HCT116 (cell line): ENCODE measurements around the gene IL1RAPL2. TPM values are rescaled to one million over a fixed set of nuclear protein-coding genes. Genes with fewer than 3 reads are reported as not detected.

Experiments
- ATAC-seq: fragments of 200-7000 bp; cut with Tn5 transposase; 2 replicates; pipeline ENCODE4 v1.9.1; 2020; ENCODE audit warnings: mild to moderate bottlenecking, moderate library complexity
- BruUV-seq: library from RNA; stranded (reverse); fragments of 400-500 nt; replicated peaks from 2 replicates; lab custom pipeline; 2021; lab: Mats Ljungman, UMichigan
- CTCF ChIA-PET: fragments of 300-600 bp; sonication (Branson Sonifier 250); formaldehyde crosslinking; loops from one replicate; lab custom pipeline; 2021; ENCODE audit warnings: antibody characterized with exemption; lab: Charles Lee
- POLR2A ChIA-PET: fragments of 300-600, 350-600 bp; sonication (Branson Sonifier 250); formaldehyde crosslinking; loops from one replicate; lab custom pipeline; 2021; ENCODE audit warnings: antibody characterized with exemption; lab: Charles Lee
- RAD21 ChIA-PET, 2 experiments: fragments of 300-600 bp; sonication (Branson Sonifier 250); formaldehyde crosslinking; loops; one replicate each; lab custom pipeline; 2023; ENCODE audit warnings: low total read pairs in 2 of 2; ENCODE audit not compliant: uncharacterized antibody in 2 of 2, unreplicated experiment in 2 of 2, low non-redundant PET in 1 of 2; lab: Charles Lee
- DNase-seq: peaks from one replicate; pipeline ENCODE4 v3.0.0-alpha.2; 2010; ENCODE audit warnings: low read depth, low spot score
- H2AFZ ChIP-seq: fragments of 200-600 bp; shearing (Covaris generic), sonication (generic); 2 replicates; pipeline ENCODE4 v1.6.1; 2017; ENCODE audit warnings: low read depth, mixed run types, mixed read lengths, antibody characterized with exemption, low read length; ENCODE audit not compliant: poor library complexity, severe bottlenecking
- H3K27ac ChIP-seq: 2 replicates; pipeline ENCODE4 v1.5.1; 2012; ENCODE audit warnings: low read depth, low read length
- H3K27me3 ChIP-seq: fragments of 200-600 bp; sonication (generic); 2 replicates; pipeline ENCODE4 v1.6.1; 2016; ENCODE audit warnings: mixed run types, low read length, mixed read lengths; ENCODE audit not compliant: insufficient read depth
- H3K36me3 ChIP-seq, 2 experiments: fragments of 200-500 bp in 1 of 2; fragments of 200-600 bp in 1 of 2; sonication (Bioruptor generic) in 1 of 2; sonication (generic) in 1 of 2; 2 replicates each; pipeline versions ENCODE4 v1.5.1 to v1.6.1; 2014 to 2016; ENCODE audit warnings: low read length in 2 of 2, inconsistent platforms in 1 of 2, mixed read lengths in 1 of 2, mixed run types in 1 of 2; ENCODE audit not compliant: insufficient read depth in 2 of 2, control insufficient read depth in 1 of 2
- H3K4me1 ChIP-seq, 2 experiments: fragments of 200-600 bp in 1 of 2; sonication (generic) in 1 of 2; 2 replicates each; pipeline versions ENCODE4 v1.5.1 to v1.6.1; 2012 to 2017; ENCODE audit warnings: low read length in 2 of 2, inconsistent platforms in 1 of 2, mild to moderate bottlenecking in 1 of 2, mixed read lengths in 1 of 2, mixed run types in 1 of 2, moderate library complexity in 1 of 2; ENCODE audit not compliant: insufficient read depth in 2 of 2, control insufficient read depth in 1 of 2
- H3K4me2 ChIP-seq: fragments of 200-600 bp; sonication (generic); 2 replicates; pipeline ENCODE4 v1.6.1; 2017; ENCODE audit warnings: mixed run types, low read length, mixed read lengths
- H3K4me3 ChIP-seq, 2 experiments: fragments of 200-600 bp in 1 of 2; sonication (generic) in 1 of 2; replicated peaks in 1 of 2; 2 replicates each; pipeline ENCODE4 v1.5.1; 2011 to 2016; ENCODE audit warnings: low read length in 2 of 2, control low read depth in 1 of 2, low read depth in 1 of 2, mild to moderate bottlenecking in 1 of 2, mixed read lengths in 1 of 2, mixed run types in 1 of 2
- H3K79me2 ChIP-seq: fragments of 200-600 bp; sonication (generic); 2 replicates; pipeline ENCODE4 v1.6.1; 2017; ENCODE audit warnings: mild to moderate bottlenecking, mixed run types, low read length, moderate library complexity, mixed read lengths; ENCODE audit not compliant: insufficient read depth
- H3K9ac ChIP-seq: fragments of 200-600 bp; sonication (generic); 2 replicates; pipeline ENCODE4 v1.6.1; 2016; ENCODE audit warnings: low read length, mixed read lengths
- H3K9me2 ChIP-seq: fragments of 200-600 bp; sonication (generic), shearing (Covaris generic); 2 replicates; pipeline ENCODE4 v1.6.1; 2017; ENCODE audit warnings: mixed run types, mild to moderate bottlenecking, moderate library complexity; ENCODE audit not compliant: insufficient read depth
- H3K9me3 ChIP-seq, 2 experiments: fragments of 200-500 bp in 1 of 2; fragments of 200-600 bp in 1 of 2; sonication (Bioruptor generic) in 1 of 2; sonication (generic) in 1 of 2; 2 replicates each; pipeline ENCODE4 v1.6.1; 2014 to 2017; ENCODE audit warnings: low read length in 2 of 2, mixed read lengths in 2 of 2, inconsistent platforms in 1 of 2, low read depth in 1 of 2, mild to moderate bottlenecking in 1 of 2, mixed run types in 1 of 2, moderate library complexity in 1 of 2; ENCODE audit not compliant: control insufficient read depth in 1 of 2, insufficient read depth in 1 of 2
- H4K20me1 ChIP-seq: fragments of 200-600 bp; sonication (generic), shearing (Covaris generic); 2 replicates; pipeline ENCODE4 v1.6.1; 2017; ENCODE audit warnings: mixed run types, mild to moderate bottlenecking, moderate library complexity; ENCODE audit not compliant: insufficient read depth
- CEBPB ChIP-seq: IDR thresholded peaks from 2 replicates; pipeline ENCODE4 v1.6.1; 2012; ENCODE audit warnings: low read depth
- EGR1 ChIP-seq: IDR thresholded peaks from 2 replicates; pipeline ENCODE4 v1.6.1; 2012; ENCODE audit warnings: low read depth
- EZH2 ChIP-seq: fragments of 200-600 bp; sonication (generic); IDR thresholded peaks from 2 replicates; pipeline ENCODE4 v1.6.1; 2017; ENCODE audit warnings: antibody characterized with exemption, mixed run types
- POLR2A ChIP-seq: IDR thresholded peaks from 2 replicates; pipeline ENCODE4 v1.7.0; 2011; ENCODE audit warnings: borderline replicate concordance; ENCODE audit not compliant: insufficient read depth, insufficient read length; ENCODE audit errors: extremely low read depth
- POLR2AphosphoS5 ChIP-seq: IDR thresholded peaks from 2 replicates; pipeline ENCODE4 v1.6.1; 2011; ENCODE audit warnings: mild to moderate bottlenecking, low read depth, low read length, moderate library complexity
- RAD21 ChIP-seq: IDR thresholded peaks from 2 replicates; pipeline ENCODE4 v1.6.1; 2012; ENCODE audit warnings: low read depth, mild to moderate bottlenecking
- SP1 ChIP-seq: IDR thresholded peaks from 2 replicates; pipeline ENCODE4 v1.6.1; 2012; ENCODE audit warnings: low read depth
- SRF ChIP-seq: IDR thresholded peaks from 2 replicates; pipeline ENCODE4 v1.6.1; 2012; ENCODE audit warnings: low read depth
- TCF7L2 ChIP-seq: IDR thresholded peaks from 2 replicates; pipeline ENCODE4 v1.7.0; 2011; ENCODE audit warnings: borderline replicate concordance, inconsistent platforms; ENCODE audit not compliant: insufficient read depth, insufficient read length; ENCODE audit errors: extremely low read depth
- YY1 ChIP-seq: IDR thresholded peaks from 2 replicates; pipeline ENCODE4 v1.6.1; 2011; ENCODE audit warnings: low read length, low read depth, moderate library complexity, mild to moderate bottlenecking; ENCODE audit not compliant: insufficient replicate concordance; ENCODE audit errors: extremely low read depth
- ZFX ChIP-seq: fragments of 450-650 bp; IDR thresholded peaks from 2 replicates; pipeline ENCODE4 v1.6.1; 2017
- ZNF274 ChIP-seq: fragments of 200-500 bp; sonication (Bioruptor generic); IDR thresholded peaks from 2 replicates; pipeline ENCODE4 v1.6.1; 2014; ENCODE audit warnings: mild to moderate bottlenecking, low read depth, low read length, inconsistent platforms
- intact Hi-C: fragments of 100-400 bp; cut with micrococcal nuclease; formaldehyde crosslinking; loops from 2 replicates; pipeline ENCODE4 v1.10.0; 2022
- total RNA-seq: library from RNA; stranded (reverse); gene quantifications from one replicate; pipeline ENCODE4 v1.2.1, GENCODE V29; 2021; ENCODE audit not compliant: unreplicated experiment
- TF ChIP-seq, protein P1 (sequence below), 3 experiments: fragments of 200-600 bp in 1 of 3; sonication (generic) in 1 of 3; IDR thresholded peaks in 2 of 3; conservative IDR thresholded peaks in 1 of 3; 2 replicates each; pipeline ENCODE4 v1.5.1; 2012 to 2017; ENCODE audit warnings: low read depth in 2 of 3, low read length in 2 of 3, antibody characterized with exemption in 1 of 3, borderline replicate concordance in 1 of 3, control low read depth in 1 of 3, mild to moderate bottlenecking in 1 of 3, mixed read lengths in 1 of 3, mixed run types in 1 of 3, moderate library complexity in 1 of 3; ENCODE audit not compliant: insufficient read depth in 1 of 3

The IL1RAPL2 gene
- total RNA-seq, 1 experiment from 2014 or later, result not detected

- ChIA-PET POLR2A (no interaction called here), CTCF (no interaction called here), RAD21 (no interaction called here)
- H3K4me1 ChIP-seq, result no peaks in the 10 kb centered on the region
- no peak for DNase-seq
- TF ChIP-seq EGR1, result no peak
- TF ChIP-seq TCF7L2, result no peak
- TF ChIP-seq POLR2A, result no peak
- TF ChIP-seq POLR2AphosphoS5, result no peak
- TF ChIP-seq CEBPB, result no peak
- TF ChIP-seq SRF, result no peak
- no peak for TF ChIP-seq SP1
- TF ChIP-seq ZNF274, result no peak
- intact Hi-C loops, result no loop called here
- H3K9me3 ChIP-seq, result no peaks in the 10 kb centered on the region
- no peak overlapping the region for H3K9ac ChIP-seq
- no peak overlapping the region for H3K4me2 ChIP-seq
- no peaks in the 10 kb centered on the region for H4K20me1 ChIP-seq
- no TSS peak for BruUV-seq
- no peak for ATAC-seq
- no peak overlapping the region for H3K4me3 ChIP-seq
- H3K36me3 ChIP-seq, result no peaks in the 10 kb centered on the region
- no peaks in the 10 kb centered on the region for H3K9me2 ChIP-seq
- no peak overlapping the region for H2AFZ ChIP-seq
- no peaks in the 10 kb centered on the region for H3K79me2 ChIP-seq
- no peaks in the 10 kb centered on the region for H3K27me3 ChIP-seq
- no peak overlapping the region for H3K27ac ChIP-seq
Observed at GRCh38 chrX:105168577-105168976, 602.6 kb downstream of the IL1RAPL2 start.

DNA sequence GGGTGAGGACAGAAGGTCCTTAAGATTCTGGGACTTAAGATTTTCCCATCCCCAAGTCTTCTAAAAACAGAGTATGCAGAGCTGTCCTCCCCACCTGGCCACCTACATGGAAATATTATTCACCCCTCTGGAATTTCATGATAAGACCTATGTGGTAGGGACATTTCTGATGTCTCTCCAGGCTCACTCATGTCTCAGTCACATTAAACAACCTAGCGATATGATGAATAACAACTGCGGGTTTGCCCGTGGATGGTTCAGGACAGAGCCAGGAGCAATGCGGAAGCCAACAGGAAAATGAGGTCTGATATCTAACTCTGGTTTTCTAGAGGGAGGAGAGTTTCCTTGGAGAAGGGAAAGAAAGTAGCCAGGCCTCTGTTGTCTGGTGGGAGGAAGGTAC lies 607.1 kb downstream of the IL1RAPL2 start:
- DNase-seq (no peak), ATAC-seq (no peak)
- ChIA-PET CTCF (no interaction called here), RAD21 (no interaction called here), POLR2A (no interaction called here)
- no peak overlapping the region for H2AFZ ChIP-seq
- no peak overlapping the region for H3K9ac ChIP-seq
- intact Hi-C loops, result no loop called here
- no TSS peak for BruUV-seq
- TF ChIP-seq ZFX, result no peak
- no peak for TF ChIP-seq EZH2
- TF ChIP-seq, protein P1, sequence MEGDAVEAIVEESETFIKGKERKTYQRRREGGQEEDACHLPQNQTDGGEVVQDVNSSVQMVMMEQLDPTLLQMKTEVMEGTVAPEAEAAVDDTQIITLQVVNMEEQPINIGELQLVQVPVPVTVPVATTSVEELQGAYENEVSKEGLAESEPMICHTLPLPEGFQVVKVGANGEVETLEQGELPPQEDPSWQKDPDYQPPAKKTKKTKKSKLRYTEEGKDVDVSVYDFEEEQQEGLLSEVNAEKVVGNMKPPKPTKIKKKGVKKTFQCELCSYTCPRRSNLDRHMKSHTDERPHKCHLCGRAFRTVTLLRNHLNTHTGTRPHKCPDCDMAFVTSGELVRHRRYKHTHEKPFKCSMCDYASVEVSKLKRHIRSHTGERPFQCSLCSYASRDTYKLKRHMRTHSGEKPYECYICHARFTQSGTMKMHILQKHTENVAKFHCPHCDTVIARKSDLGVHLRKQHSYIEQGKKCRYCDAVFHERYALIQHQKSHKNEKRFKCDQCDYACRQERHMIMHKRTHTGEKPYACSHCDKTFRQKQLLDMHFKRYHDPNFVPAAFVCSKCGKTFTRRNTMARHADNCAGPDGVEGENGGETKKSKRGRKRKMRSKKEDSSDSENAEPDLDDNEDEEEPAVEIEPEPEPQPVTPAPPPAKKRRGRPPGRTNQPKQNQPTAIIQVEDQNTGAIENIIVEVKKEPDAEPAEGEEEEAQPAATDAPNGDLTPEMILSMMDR (IDR thresholded peaks at IDR 0.05 in 2 of 3, conservative IDR thresholded peaks at IDR 0.05 in 1 of 3; ENCODE audit: borderline replicate concordance in 1 of 3, insufficient read depth in 1 of 3, low read depth in 2 of 3, low read length in 2 of 3), result no peak
- TF ChIP-seq SRF, result no peak
- TF ChIP-seq TCF7L2, result no peak
- no peak for TF ChIP-seq RAD21
- no peak for TF ChIP-seq YY1
- no peak for TF ChIP-seq SP1
- H3K9me2 ChIP-seq, result no peaks in the 10 kb centered on the region
- H3K4me1 ChIP-seq, result no peaks in the 10 kb centered on the region
- H3K4me3 ChIP-seq, result no peak overlapping the region
- H3K79me2 ChIP-seq, result no peaks in the 10 kb centered on the region
- H3K27me3 ChIP-seq, result no peaks in the 10 kb centered on the region
- no peaks in the 10 kb centered on the region for H3K9me3 ChIP-seq
- no peak overlapping the region for H3K4me2 ChIP-seq
- no peaks in the 10 kb centered on the region for H4K20me1 ChIP-seq
- no peak overlapping the region for H3K27ac ChIP-seq
- no peaks in the 10 kb centered on the region for H3K36me3 ChIP-seq
